GM12874 (cell line): ENCODE results near the gene UNC80.

Source experiments
- TF ChIP-seq, protein P1 (sequence below): IDR thresholded peaks from 2 replicates; pipeline ENCODE4 v1.5.1; 2011; ENCODE audit warnings: low read depth, mild to moderate bottlenecking, control low read depth, low read length, moderate library complexity; ENCODE audit not compliant: insufficient read depth

Gene UNC80

DNA sequence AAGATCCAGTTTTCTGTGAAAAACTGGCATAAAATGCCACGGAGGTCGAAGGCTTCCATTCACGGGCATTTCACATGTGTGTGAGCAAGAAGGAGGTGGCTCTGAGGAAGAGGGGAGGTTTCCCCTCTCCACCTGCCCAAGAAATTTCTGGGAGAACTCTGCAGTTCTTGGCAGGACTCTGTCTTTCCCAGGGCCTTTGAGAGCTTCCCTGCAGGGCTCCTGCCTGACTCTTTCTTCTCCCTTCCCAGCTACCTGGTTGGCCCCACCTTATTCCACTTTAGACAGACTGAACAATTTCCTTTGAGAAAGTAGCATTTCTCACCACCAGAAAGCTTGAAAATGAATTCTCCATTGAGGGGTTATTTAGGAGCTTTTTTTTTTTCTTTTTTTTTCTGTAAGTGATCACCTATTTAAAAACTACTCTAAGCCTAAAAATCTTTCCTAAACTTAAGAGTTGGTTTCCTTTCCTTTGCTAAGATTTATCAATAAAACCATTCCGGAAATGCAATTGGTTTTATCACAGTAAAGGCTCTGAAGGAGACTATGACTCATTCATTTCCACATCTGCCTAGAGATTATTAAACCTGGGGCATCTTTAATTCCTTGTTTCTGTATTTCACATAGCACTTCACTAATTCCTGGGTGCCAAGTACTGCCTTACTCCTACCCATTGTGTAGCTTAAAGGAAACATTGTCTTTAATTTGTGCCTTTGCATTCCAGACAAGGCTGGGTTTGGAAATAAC lies 59.3 kb downstream of the UNC80 start:
- TF ChIP-seq, protein P1, sequence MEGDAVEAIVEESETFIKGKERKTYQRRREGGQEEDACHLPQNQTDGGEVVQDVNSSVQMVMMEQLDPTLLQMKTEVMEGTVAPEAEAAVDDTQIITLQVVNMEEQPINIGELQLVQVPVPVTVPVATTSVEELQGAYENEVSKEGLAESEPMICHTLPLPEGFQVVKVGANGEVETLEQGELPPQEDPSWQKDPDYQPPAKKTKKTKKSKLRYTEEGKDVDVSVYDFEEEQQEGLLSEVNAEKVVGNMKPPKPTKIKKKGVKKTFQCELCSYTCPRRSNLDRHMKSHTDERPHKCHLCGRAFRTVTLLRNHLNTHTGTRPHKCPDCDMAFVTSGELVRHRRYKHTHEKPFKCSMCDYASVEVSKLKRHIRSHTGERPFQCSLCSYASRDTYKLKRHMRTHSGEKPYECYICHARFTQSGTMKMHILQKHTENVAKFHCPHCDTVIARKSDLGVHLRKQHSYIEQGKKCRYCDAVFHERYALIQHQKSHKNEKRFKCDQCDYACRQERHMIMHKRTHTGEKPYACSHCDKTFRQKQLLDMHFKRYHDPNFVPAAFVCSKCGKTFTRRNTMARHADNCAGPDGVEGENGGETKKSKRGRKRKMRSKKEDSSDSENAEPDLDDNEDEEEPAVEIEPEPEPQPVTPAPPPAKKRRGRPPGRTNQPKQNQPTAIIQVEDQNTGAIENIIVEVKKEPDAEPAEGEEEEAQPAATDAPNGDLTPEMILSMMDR: no peak

DNA sequence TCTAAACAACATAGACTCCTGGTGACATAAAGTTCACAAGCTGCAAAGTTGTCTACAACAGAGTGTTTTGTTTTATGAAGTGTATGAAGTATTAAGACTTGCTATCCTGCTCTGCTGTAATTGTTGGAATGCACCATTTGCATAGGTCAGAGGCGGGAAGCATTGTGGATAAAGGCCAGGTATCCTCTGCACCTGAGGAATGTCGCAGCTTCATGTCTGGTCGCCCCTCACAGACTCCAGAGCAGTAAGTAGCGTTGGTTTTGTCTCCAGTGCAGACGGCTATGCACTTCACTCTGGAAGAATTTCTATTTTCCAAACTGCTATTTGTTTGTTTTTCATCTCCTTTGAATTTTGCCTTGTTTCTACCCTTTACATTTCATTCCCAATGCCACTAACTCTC lies 63.1 kb downstream of the UNC80 start:
- TF ChIP-seq, protein P1: no peak

DNA sequence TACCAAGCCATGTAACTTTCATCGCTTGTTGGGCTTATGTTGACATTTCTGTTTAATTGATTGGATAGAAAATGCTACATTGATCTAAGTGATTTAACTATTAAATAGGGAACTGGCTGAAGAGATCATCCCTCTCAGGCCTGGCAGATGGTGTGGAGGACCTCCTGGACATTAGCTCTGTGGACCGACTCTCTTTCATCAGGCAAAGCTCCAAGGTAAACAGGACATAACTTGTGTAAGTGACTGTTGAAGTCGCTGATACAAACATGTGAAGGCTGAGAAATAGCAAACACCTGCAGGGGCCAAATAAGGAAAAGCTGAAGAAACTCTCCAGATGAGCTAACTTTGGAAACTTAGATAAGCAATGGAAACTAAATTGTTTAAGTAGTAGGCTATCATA lies 68.8 kb downstream of the UNC80 start:
- TF ChIP-seq, protein P1: no peak

DNA sequence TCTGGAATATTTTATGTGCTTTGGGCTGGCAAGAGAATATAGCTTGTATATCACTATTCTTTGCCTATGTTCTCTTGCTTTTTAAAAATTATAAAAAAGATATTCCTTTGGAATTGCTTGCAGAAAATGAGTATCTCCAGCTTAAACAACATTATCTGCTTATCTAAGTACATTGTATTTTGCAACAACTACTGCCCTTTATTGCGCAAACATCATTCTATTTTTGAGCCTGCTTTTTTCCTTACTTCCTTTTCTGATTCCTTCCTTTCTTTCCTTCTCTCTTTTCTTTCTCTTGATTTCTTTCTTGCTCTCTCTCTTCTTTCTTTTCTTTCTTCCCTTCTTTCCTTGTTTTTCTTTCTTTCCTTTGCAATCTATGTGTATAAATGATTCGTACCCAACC lies 74.0 kb downstream of the UNC80 start:
- TF ChIP-seq, protein P1: no peak

DNA sequence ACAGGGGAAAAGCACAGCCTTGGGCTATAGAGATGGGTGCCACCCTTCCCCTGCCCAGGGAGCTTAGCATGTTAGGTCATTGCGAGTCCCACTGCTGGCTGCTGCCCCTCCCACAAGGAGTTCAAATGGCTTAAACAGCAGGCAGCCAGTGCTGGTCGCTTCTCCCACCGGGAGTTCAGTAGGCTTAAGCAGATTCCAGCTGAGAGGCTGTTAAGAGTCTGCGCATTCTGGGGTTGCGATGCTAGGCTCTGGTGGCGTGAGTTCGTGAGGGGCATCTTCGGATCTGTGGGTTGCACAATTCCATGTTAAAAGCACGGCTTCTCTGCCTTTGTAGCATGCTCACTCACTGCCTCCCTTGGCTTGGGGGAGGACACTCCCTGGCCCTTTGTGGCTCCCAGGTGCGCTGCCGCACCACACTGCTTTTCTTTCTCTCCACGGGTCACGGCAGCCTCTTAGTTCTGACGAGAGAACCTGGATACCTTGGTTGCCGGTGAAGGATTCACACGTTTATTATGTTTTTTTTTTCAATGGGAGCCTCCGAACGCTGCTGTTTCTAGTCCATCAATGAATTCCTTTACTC lies 93.2 kb downstream of the UNC80 start:
- TF ChIP-seq, protein P1: no peak

DNA sequence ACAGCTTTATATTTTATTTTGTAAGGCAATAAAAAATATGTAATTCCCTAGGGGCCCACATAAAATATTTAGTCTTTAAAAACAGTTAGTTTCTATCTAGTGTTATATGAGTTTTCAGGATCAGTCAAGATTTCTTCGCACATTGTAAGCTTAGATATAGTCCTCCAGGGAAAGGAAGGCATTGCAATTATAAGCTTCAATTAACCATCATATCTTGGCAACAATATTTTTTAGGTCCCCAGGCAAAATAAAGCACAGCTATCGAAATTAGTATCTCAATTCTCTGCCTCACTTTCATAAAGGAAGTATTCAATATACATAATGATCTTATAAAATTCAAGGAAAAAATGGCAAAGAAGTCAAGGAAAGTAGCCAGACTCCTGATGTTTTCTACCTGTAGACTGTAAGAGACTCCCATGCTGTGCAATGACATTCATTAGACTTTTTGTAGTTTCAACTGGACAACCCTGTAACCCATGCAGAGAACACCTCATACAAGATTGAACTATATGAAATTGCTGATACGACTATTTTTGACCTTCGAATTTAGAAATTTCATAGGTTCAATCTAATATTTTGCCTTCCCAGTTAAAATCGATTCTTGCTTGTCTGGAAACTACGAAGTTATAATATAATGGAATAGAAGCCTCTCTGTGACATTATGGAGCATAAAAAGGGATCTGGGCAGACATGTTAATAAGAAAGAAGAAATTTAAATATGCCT lies 96.8 kb downstream of the UNC80 start:
- TF ChIP-seq, protein P1: no peak

DNA sequence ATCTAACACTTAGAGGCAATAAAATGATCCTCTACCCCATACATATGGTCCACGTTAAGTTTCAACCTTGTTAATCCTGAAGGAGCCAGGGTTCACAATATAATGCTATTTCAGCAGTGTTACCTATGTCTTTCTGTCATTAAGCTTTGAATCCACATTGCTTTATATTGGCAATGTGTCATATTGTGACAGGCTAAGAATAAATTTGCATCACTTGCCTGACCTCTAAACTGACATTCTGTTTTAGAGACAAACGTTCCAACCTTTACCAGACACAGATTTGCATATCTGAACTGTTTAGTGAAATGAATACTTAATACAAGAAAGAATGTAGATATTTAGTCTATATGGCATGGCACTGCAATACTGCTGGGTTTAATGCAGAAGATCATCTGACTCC lies 98.4 kb downstream of the UNC80 start:
- TF ChIP-seq, protein P1: no peak
